ENCODE results near the gene NIP7.
A peak's percentile ranks its signal among the peaks of the same experiment; 100 is the strongest.

NIP7 gene

GRCh38 chr16:69329369-69330285 lies 9.9 kb upstream of the NIP7 start:
- DNase-seq (ENCODE audit: low read depth): peak; percentile 52
- H3K4me3 ChIP-seq (ENCODE audit: low read depth, low read length): peak overlapping the region; percentile 78
- no peak for TF ChIP-seq CTCF (IDR thresholded peaks at IDR 0.05; ENCODE audit: insufficient read depth, low read depth, low read length, missing control alignments)

GRCh38 chr16:69330286-69331109 lies 9.1 kb upstream of the NIP7 start, which contains the start of gene PDF:
Gene PDF, minus strand, starts transcription at chr16:69330588. Its CDS starts 18 bp downstream, at chr16:69330570.
- peak; percentile 93 for DNase-seq (ENCODE audit: low read depth)
- peak within 1 kb of the TSS; percentile 78 for H3K4me3 ChIP-seq (ENCODE audit: low read depth, low read length)
- TF ChIP-seq CTCF (IDR thresholded peaks at IDR 0.05; ENCODE audit: insufficient read depth, low read depth, low read length, missing control alignments): no peak

GRCh38 chr16:69334696-69335095 lies 4.9 kb upstream of the NIP7 start:
- no peak for DNase-seq (ENCODE audit: low read depth)
- no peak for TF ChIP-seq CTCF (IDR thresholded peaks at IDR 0.05; ENCODE audit: insufficient read depth, low read depth, low read length, missing control alignments)
- no peak overlapping the region for H3K4me3 ChIP-seq (ENCODE audit: low read depth, low read length)

- TF ChIP-seq CTCF (IDR thresholded peaks at IDR 0.05; ENCODE audit: insufficient read depth, low read depth, low read length, missing control alignments): no peak
- DNase-seq (ENCODE audit: low read depth): no peak
- peak overlapping the region; percentile 84 for H3K4me3 ChIP-seq (ENCODE audit: low read depth, low read length)
Observed at GRCh38 chr16:69338557-69339288, 849 bp upstream of the NIP7 start.

- no peak for TF ChIP-seq CTCF (IDR thresholded peaks at IDR 0.05; ENCODE audit: insufficient read depth, low read depth, low read length, missing control alignments)
- H3K4me3 ChIP-seq (ENCODE audit: low read depth, low read length): peak overlapping the region; percentile 84
- DNase-seq (ENCODE audit: low read depth): no peak
Observed at GRCh38 chr16:69340095-69340644, 598 bp downstream of the NIP7 start.

GRCh38 chr16:69344171-69344570 lies 4.6 kb downstream of the NIP7 start:
- H3K4me3 ChIP-seq (ENCODE audit: low read depth, low read length): no peak overlapping the region
- no peak for DNase-seq (ENCODE audit: low read depth)
- TF ChIP-seq CTCF (IDR thresholded peaks at IDR 0.05; ENCODE audit: insufficient read depth, low read depth, low read length, missing control alignments): no peak
